SW 1271 (cell line): ENCODE results near the gene HEXIM1.

ENCODE experiments used
- DNase-seq, 2 experiments: peaks; one replicate each; lab custom pipeline; 2025; lab: John Stamatoyannopoulos, UW

HEXIM1 gene

GRCh38 chr17:45148183-45149036, at the start of gene HEXIM1:
HEXIM1 (plus strand) TSS chr17:45148475; CDS start chr17:45149191, 716 bp downstream.
- DNase-seq, result peak; percentile 98

GRCh38 chr17:45098869-45099616, 49.2 kb upstream of the HEXIM1 start:
- peak; percentile 64 for DNase-seq

- DNase-seq, result no peak
Measured at GRCh38 chr17:45101546-45101882, 46.8 kb upstream of the HEXIM1 start.

GRCh38 chr17:45101883-45102811, 46.1 kb upstream of the HEXIM1 start:
- DNase-seq, result no peak

GRCh38 chr17:45102856-45103255, 45.4 kb upstream of the HEXIM1 start:
- no peak for DNase-seq

- no peak for DNase-seq
Measured at GRCh38 chr17:45103269-45103795, 44.9 kb upstream of the HEXIM1 start.

GRCh38 chr17:45104029-45104428, 44.2 kb upstream of the HEXIM1 start:
- no peak for DNase-seq

GRCh38 chr17:45104497-45104896, 43.8 kb upstream of the HEXIM1 start:
- DNase-seq, result no peak

GRCh38 chr17:45104907-45105624, 43.2 kb upstream of the HEXIM1 start:
- DNase-seq, result no peak

- no peak for DNase-seq
Measured at GRCh38 chr17:45106096-45106495, 42.2 kb upstream of the HEXIM1 start.

- no peak for DNase-seq
Measured at GRCh38 chr17:45106582-45106981, 41.7 kb upstream of the HEXIM1 start.

- DNase-seq, result no peak
Measured at GRCh38 chr17:45107293-45108010, 40.8 kb upstream of the HEXIM1 start.

- DNase-seq, result no peak
Measured at GRCh38 chr17:45108051-45108450, 40.2 kb upstream of the HEXIM1 start.

- no peak for DNase-seq
Measured at GRCh38 chr17:45108595-45109521, 39.4 kb upstream of the HEXIM1 start.

GRCh38 chr17:45110676-45111611, 37.3 kb upstream of the HEXIM1 start:
- DNase-seq, result no peak

GRCh38 chr17:45111850-45112249, 36.4 kb upstream of the HEXIM1 start:
- DNase-seq, result no peak

- no peak for DNase-seq
Measured at GRCh38 chr17:45112559-45113423, 35.5 kb upstream of the HEXIM1 start.

- DNase-seq, result no peak
Measured at GRCh38 chr17:45113424-45113754, 34.9 kb upstream of the HEXIM1 start.
